HAP-1 (cell line): ENCODE measurements around the gene RTL1.

Source experiments
- DNase-seq, 2 experiments: peaks; one replicate each; pipeline ENCODE4 v3.0.0-alpha.2; 2016 to 2020; ENCODE audit warnings: low spot score in 2 of 2
- H3K27me3 ChIP-seq: fragments of 250-450 bp; sonication (Bioruptor Pico); 2 replicates; pipeline ENCODE4 v1.5.1; 2020; ENCODE audit warnings: low read depth, mild to moderate bottlenecking, moderate library complexity
- H3K36me3 ChIP-seq: fragments of 250-450 bp; sonication (Bioruptor Pico); replicated peaks from 2 replicates; pipeline ENCODE4 v1.5.1; 2020; ENCODE audit warnings: mild to moderate bottlenecking
- H3K4me1 ChIP-seq: fragments of 250-450 bp; sonication (Bioruptor Pico); 2 replicates; pipeline ENCODE4 v1.5.1; 2020; ENCODE audit warnings: mild to moderate bottlenecking
- H3K4me3 ChIP-seq: fragments of 250-450 bp; sonication (Bioruptor Pico); 2 replicates; pipeline ENCODE4 v1.5.1; 2020; ENCODE audit warnings: mild to moderate bottlenecking, moderate library complexity
- H3K9me3 ChIP-seq: fragments of 250-450 bp; sonication (Bioruptor Pico); 2 replicates; pipeline ENCODE4 v1.5.1; 2020; ENCODE audit warnings: mild to moderate bottlenecking, moderate library complexity
- in situ Hi-C: fragments of 300-500 bp; cut with MboI; formaldehyde crosslinking; loops from 3 replicates; pipeline ENCODE4 v1.14.3; 2020; ENCODE audit warnings: low sequenced_read_pairs, inconsistent platforms, mixed read lengths

The RTL1 gene

DNA sequence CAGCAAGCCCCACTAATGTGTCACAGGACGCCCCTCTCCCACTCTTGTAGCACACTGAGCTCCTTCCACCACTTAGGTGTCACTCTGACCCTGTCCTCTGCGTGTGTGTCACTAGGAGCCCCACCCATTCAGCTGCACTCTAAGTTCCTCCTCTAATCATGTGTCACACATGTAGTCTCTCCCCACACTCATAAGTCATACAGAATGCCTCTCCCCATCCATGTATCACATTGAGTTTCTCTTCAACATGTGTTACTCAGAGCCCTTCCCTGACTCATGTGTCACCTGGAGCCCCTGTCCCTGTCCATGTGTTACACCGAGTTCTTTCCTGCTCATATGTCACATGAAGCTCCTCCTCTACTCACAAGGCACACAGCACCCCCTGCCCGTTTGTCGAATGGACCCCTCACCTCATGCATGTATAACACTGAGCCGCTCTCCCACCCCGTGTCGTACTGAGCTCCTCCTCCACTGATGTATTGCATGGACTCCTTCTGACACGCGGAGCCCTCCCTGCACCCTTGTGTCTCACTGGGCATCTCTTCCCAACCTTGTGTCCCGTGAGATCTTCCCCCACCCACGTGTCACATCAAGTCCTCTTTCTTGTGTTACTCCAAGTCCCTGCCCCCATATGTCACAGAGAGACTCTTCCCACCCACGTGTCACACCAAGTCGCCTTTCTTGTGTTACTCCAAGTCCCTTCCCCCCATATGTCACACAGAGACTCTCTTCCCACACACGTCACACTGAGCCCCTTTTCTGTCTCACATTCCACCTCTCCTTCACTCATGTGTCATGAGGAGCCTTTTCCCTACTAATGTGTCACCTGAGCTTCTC, 31.0 kb downstream of the RTL1 start:
- in situ Hi-C loops: no loop called here
- no peaks in the 10 kb centered on the region for H3K27me3 ChIP-seq
- H3K9me3 ChIP-seq: no peaks in the 10 kb centered on the region
- no peak for DNase-seq
- no peaks in the 10 kb centered on the region for H3K36me3 ChIP-seq
- H3K4me1 ChIP-seq: no peaks in the 10 kb centered on the region
- H3K4me3 ChIP-seq: no peak overlapping the region

- in situ Hi-C loops: no loop called here
- no peaks in the 10 kb centered on the region for H3K4me1 ChIP-seq
- no peaks in the 10 kb centered on the region for H3K36me3 ChIP-seq
- H3K9me3 ChIP-seq: no peaks in the 10 kb centered on the region
- H3K27me3 ChIP-seq: no peaks in the 10 kb centered on the region
- DNase-seq: no peak
- no peak overlapping the region for H3K4me3 ChIP-seq
Measured at GRCh38 chr14:100871234-100872186, 32.0 kb downstream of the RTL1 start.

DNA sequence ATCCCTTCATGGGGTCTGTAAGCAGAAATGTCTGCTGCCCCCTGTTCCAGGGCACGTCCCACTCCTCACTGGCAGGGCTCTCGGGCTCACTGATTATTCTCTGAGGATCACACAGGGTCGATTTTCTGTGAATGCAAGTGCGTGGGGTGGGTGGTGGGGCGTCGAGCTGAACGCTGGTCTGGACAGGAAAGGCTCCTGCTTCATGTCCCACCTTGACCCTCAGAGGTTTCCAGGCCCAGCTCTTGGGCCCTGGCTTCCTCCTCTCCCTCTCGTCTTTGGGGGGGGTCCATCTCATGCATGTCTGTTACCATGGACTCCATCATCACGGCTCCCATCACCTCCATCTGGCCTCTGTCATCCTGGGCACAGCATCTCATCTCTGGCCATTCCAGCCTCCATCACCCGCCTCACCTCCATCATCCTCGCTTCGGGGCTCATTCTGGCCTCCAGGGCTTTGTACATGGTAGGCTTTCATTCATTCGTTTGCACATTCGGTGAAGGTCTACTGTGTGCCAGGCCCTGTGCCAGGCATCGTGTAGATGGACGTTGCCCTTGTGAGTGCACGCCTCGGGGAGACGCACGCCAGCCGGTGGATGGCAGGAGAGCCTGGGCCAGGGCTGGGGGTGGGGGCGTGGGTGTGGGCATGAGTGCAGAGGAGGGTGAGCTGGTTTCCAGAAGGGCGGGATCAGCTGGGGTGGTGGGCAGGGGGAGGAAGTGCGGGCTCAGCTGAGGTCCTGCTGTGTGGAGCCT, 34.7 kb downstream of the RTL1 start:
- DNase-seq: no peak
- H3K27me3 ChIP-seq: no peaks in the 10 kb centered on the region
- H3K4me3 ChIP-seq: no peak overlapping the region
- in situ Hi-C loops: no loop called here
- no peaks in the 10 kb centered on the region for H3K36me3 ChIP-seq
- H3K4me1 ChIP-seq: no peaks in the 10 kb centered on the region
- H3K9me3 ChIP-seq: no peaks in the 10 kb centered on the region

GRCh38 chr14:100867631-100868315, 35.7 kb downstream of the RTL1 start:
- Histone ChIP-seq H3K27me3 (no peaks in the 10 kb centered on the region), H3K9me3 (no peaks in the 10 kb centered on the region), H3K36me3 (no peaks in the 10 kb centered on the region), H3K4me3 (no peak overlapping the region), H3K4me1 (no peaks in the 10 kb centered on the region)
- in situ Hi-C loops: no loop called here
- DNase-seq: no peak

DNA sequence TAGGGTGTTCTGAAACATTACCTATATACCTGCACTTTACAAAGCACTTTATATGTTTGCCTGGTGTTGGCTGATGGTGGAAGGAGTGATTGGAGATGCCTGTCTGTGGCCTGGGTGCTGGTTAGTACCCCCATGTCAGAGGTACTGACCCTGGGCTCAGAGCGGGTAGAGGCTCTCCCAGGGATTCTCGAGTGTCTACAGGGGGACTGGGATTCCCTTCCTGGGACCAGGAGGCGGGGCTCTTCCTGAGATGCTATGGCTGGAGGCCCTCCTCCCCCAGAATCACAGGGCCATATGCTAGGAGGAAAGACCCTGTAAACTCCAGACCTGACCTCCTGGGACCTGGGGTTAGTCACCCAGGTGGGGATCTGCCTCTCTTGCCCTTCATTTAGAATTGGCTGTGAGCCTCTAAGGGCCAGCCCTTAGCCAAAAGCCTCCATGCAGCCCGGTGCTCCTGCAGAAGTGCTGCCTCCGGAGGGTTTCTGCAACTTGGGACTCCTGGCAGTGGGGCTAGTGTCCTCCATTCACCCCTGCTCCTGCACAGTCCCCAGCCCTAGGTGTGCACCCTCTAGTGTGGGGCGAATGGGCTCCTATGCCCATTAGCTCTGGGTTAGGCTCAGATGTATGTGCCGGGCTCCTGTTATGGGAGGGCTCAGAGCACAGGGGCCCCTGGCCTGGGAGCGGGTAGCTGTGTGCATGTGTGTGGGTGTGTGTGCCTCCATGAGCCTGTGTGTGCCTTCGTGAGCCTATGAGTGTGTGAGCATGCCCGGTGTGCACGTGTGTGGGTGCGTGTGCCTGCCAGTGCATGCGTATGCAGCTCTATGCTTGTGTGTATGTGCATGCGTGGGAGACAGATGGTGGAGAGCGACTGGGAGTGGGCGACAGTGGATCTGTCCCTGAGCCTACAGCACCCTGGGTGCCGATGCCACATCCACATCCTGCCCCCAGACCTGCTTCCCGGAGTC, 36.6 kb downstream of the RTL1 start:
- Histone ChIP-seq H3K4me1 (no peaks in the 10 kb centered on the region), H3K27me3 (no peaks in the 10 kb centered on the region), H3K9me3 (no peaks in the 10 kb centered on the region), H3K4me3 (no peak overlapping the region), H3K36me3 (no peaks in the 10 kb centered on the region)
- in situ Hi-C loops: no loop called here
- no peak for DNase-seq

DNA sequence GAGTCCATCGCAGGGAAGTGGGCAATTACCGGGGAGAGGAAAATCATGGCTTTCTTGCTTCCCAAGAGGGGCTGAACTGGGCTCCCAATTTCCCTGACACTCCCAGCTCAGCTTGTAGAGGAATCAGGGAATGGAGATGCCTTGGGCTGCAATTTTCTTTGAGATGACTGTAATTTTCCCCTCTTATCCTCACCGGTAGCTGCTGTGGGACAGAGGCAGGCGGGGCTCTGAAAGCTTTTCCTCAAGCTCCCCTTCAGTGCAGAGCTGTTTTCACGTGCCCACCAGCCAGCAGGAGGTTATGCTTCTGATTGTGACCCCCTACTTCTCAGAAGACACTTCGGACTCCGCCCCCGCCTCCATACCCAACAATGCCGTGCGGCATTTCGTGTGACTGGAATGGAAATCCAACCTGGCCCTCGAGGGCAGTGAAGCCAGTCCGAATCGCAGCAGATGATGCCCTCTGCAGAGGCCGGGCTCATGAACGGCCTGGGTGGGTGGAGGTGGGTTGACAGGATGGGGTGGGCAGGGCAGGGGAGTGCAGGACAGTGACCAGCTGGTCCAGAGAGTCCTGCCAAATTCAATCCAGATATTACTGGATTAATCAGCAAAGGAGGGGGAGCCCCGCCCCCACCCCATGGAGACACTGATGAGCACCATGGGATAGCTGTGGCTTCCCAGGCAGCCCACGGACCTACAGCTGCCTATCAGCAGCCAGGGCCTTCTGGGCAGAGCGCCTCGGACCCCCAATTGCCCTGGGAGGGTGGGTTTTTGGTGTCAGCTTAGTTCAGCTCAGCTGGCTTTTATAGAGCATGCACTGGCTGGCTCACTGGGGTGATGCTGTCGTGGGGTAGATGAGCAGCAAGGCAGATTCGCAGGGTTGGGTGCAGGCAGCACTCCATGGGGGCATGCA, 37.6 kb downstream of the RTL1 start:
- Histone ChIP-seq H3K4me1 (no peaks in the 10 kb centered on the region), H3K4me3 (no peak overlapping the region), H3K9me3 (no peaks in the 10 kb centered on the region), H3K27me3 (no peaks in the 10 kb centered on the region), H3K36me3 (no peaks in the 10 kb centered on the region)
- no peak for DNase-seq
- in situ Hi-C loops: no loop called here

- no peaks in the 10 kb centered on the region for H3K36me3 ChIP-seq
- H3K27me3 ChIP-seq: no peaks in the 10 kb centered on the region
- DNase-seq: no peak
- H3K4me1 ChIP-seq: no peaks in the 10 kb centered on the region
- in situ Hi-C loops: no loop called here
- H3K4me3 ChIP-seq: no peak overlapping the region
- H3K9me3 ChIP-seq: no peaks in the 10 kb centered on the region
Measured at GRCh38 chr14:100864960-100865681, 38.4 kb downstream of the RTL1 start.

DNA sequence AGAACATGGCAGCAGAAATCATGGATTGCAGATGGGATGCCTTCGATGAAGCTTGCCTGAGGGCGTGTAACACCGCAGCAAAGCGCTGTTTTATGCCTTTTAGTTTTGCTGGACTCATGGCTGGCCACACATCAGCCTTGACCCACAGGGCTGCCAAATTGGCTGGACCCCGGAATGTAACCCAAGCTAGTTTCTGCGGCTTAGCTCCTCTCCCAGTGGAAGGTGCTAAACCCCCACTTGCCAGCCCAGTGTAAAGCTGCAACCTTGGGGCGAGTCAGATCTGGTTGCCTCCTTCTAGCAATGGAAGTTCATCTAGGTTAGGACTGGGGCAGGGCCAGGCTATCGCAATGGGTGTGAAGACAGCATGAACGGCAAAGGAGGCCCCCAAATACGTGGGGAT, 39.3 kb downstream of the RTL1 start:
- Histone ChIP-seq H3K9me3 (no peaks in the 10 kb centered on the region), H3K36me3 (no peaks in the 10 kb centered on the region), H3K27me3 (no peaks in the 10 kb centered on the region), H3K4me3 (no peak overlapping the region), H3K4me1 (no peaks in the 10 kb centered on the region)
- no peak for DNase-seq
- in situ Hi-C loops: no loop called here

DNA sequence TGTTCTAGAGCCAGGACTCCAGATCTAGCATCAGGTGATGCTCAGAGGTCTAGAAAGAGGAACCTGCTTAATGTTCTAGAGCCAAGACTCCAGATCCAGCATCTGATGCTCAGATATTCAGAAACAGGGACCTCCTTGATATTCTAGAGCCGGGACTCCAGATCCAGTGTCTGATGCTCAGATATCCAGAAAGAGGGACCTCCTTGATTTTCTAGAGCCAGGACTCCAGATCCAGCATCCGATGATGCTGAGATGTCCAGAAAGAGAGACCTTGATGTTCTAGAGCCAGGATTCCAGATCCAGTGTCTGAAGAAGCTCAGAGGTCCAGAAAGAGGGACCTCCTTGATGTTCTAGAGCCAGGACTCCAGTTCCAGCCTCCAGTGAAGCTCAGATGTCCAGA, 40.7 kb downstream of the RTL1 start:
- no peak for DNase-seq
- Histone ChIP-seq H3K4me1 (no peaks in the 10 kb centered on the region), H3K27me3 (no peaks in the 10 kb centered on the region), H3K9me3 (no peaks in the 10 kb centered on the region), H3K36me3 (no peaks in the 10 kb centered on the region), H3K4me3 (no peak overlapping the region)
- in situ Hi-C loops: no loop called here

DNA sequence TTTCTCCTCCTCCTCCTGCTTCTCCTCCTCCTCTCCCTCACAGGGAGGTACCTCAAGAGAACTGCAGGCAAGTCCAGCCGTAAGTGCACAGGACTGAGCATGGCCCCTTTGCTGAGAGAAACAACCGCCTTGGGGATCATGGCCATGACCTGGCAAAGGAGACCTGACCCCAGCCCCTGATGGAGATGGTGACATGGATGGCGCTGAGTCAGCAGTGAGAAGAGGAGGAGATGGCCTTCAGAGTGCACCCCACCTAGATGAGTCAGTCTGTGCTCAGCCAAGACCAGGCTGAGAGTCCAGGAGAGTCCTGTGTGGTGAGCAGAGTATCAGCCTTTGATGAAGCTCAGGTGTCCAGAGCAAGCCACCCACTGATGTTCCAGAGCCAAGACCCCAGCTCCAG, 41.2 kb downstream of the RTL1 start:
- in situ Hi-C loops: no loop called here

GRCh38 chr14:100861937-100862247, 41.6 kb downstream of the RTL1 start:
- no peak for DNase-seq
- Histone ChIP-seq H3K36me3 (no peaks in the 10 kb centered on the region), H3K27me3 (no peaks in the 10 kb centered on the region), H3K4me1 (no peaks in the 10 kb centered on the region), H3K9me3 (no peaks in the 10 kb centered on the region), H3K4me3 (no peak overlapping the region)
- in situ Hi-C loops: no loop called here

More for the DNA sequence above, 41.2 kb downstream of the RTL1 start:
- H3K36me3 ChIP-seq: no peaks in the 10 kb centered on the region
- H3K4me1 ChIP-seq: no peaks in the 10 kb centered on the region
- H3K9me3 ChIP-seq: no peaks in the 10 kb centered on the region
- H3K4me3 ChIP-seq: no peak overlapping the region
- no peak for DNase-seq
- H3K27me3 ChIP-seq: no peaks in the 10 kb centered on the region
